HG03025 (cell line): Measurements from ENCODE around the gene TNNT1.
"Not testable (repeated sequence)": the region's sequence is repeated elsewhere in the genome, so short reads cannot be mapped to it uniquely, and the experiment has no call there.

ENCODE experiments used
- ATAC-seq: cut with Tn5 transposase; IDR thresholded peaks from one replicate; pipeline ENCODE4 v1.9.1; 2021; ENCODE audit warnings: mild to moderate bottlenecking, moderate library complexity; ENCODE audit not compliant: unreplicated experiment, low FRiP score

The TNNT1 gene, protein sequence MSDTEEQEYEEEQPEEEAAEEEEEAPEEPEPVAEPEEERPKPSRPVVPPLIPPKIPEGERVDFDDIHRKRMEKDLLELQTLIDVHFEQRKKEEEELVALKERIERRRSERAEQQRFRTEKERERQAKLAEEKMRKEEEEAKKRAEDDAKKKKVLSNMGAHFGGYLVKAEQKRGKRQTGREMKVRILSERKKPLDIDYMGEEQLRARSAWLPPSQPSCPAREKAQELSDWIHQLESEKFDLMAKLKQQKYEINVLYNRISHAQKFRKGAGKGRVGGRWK

DNA sequence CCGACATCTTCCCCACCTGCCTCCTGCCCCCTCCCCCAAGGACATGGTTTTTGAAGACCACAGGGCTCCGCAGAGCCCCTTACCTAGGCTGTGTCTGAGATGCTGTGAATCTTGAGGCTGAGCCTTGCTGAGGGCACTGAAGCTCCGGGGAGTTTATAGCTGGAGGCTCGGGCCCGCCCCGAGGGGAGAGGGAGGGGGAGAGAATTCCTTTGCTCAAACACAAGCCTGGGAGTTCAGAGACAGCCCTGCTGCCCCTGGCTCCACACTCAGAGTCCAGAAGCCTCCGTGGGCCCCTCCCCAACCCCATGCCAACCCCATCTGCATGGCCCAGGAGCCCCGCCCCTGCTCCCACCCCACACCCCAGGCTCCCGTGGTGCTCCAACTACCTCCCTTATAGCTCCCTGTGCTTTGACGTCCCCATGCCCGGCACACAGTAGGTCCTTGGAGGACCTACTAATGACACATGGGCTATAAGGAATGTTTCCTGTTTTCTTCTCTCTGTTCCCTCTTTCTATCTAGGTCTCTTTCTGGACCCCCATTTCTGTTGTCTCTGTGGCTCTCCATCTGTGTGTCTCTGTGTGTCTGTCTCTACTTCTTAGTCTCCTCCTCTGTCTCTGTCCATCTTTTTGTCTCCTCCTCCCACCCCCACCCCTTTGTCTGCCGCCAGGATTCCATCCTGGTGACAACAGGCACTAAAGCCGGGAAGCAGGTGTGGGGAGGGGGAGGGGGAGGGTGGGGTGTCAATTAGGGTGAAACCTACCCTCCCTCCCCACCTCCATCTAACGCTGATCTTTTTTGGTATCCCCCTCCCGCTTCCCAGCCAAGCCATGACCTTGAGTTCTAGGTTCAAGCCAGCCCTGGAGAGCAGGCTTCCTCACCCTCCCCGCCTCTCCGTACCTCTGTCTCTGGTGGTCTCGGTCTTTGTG, at the start of gene TNNT1:
Gene TNNT1, minus strand, starts transcription at position 129 of the 926 bp plus-strand sequence. CDS start 2,049 bp downstream, outside the sequence.
- ATAC-seq = no peak

DNA sequence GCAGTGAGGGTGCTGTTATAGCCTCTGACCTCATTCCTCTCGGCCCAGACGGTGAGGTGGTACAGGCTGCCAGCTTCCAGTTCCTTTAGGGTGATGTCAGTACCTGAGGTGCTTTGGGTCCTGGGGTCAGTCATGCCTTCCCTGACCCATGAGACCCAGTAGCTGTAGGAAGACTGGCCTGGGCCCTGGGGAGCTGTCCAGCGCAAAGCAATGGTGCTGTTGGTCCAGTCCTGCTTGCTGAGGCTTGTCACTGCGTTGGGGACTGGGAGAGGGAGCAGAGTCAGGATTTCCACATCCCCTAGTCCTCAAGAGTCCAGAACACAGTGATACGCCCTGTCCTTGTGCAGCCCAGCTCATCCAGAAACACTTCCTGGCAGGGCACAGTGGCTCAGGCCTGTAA, 49.6 kb upstream of the TNNT1 start:
- no peak for ATAC-seq

DNA sequence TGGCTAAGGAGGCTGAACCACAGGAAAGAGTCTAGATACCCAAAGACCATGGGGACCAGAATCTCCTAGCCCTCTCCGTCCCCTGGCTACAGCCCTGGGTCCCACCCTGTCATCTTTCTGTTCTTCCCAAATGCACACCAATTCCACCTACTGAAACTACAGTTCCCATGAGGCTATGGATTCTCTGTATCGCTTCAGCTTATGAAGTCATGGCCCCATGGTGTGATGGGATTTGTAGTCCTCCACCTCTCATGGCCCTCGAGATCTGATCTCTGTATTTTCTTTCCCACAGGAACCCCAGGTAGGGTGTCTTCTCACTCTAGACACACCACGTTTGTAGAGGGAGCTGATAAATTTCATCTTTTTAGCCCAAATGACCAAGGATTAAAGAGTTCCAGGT, 48.5 kb upstream of the TNNT1 start:
- no peak for ATAC-seq

DNA sequence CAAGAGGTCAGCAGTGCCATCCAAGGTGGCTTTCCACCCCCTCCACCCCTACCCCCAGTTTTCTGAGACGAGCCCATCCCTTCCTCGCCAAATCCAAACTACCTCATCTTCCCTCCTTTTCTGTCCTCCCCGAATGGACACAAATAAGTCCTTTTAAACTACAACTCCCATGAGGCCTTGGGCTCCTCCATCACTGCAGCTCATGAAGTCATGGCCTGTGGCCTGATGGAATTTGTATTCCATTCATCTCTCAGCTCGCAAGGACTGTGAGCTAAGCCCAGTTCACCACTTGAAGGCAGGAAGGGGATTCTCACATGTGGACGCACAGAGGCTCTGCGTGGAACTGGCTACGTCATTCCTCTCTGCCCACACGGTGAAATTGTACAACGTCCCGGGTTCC, 47.8 kb upstream of the TNNT1 start:
- no peak for ATAC-seq

DNA sequence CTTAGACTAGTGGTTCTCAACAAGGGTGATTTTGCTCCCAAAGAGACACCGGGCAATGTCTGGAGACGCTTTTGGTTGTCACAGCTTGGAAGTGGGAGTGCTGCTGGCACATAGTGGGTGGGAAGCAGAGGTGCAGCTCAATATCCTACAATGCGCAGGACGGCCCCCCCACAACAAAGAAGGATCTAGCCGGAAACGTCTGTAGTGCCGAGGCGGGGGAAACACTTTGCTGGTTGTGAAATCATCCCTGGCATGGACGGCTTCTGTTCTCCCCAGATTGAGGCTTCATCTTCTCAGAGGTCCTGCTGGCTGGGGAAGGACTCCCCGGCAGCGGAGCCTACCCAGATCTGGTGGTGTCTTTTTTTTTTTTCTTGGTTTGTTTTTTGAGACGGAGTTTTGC, 44.5 kb upstream of the TNNT1 start:
- ATAC-seq = no peak

DNA sequence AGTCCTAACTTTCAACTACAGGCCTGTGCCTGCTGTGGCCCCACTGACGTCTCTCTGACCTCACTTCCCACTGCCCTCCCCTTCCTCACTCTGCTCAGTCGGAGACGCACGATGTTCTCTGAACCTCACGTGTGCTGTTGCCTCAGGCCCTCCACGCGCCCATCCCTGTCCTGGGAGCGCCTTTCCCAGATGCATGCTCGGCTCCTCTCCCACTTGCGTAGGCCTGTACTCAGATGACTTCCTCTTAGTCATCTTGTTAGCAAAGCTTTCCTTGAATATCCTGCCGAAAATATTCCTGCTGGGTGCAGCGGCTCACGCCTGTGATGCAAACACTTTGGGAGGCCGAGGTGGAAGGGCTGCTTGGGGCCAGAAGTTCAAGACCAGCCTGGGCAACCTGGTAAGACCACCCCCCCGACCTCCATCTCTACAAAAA, 40.4 kb upstream of the TNNT1 start:
- no peak for ATAC-seq

DNA sequence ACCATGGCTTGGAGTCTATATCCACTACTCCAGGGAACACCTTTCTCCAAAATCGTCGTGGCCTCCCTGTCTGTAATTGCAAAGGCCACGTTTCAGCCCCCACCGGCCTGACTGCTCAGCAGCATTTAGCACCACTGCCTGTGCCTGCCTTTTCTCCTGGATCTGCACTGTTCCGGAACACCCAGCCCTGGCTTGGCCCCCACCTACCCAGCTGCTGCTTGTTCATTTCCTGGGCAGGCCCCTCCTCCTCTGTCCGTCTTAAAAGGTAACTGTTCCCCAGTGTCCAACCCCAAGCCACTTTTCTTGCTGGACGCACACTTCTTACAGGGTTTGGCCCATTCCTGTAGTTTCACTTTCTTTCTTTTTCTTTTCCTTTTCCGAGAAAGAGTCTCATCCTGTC, 39.6 kb upstream of the TNNT1 start:
- ATAC-seq = no peak

DNA sequence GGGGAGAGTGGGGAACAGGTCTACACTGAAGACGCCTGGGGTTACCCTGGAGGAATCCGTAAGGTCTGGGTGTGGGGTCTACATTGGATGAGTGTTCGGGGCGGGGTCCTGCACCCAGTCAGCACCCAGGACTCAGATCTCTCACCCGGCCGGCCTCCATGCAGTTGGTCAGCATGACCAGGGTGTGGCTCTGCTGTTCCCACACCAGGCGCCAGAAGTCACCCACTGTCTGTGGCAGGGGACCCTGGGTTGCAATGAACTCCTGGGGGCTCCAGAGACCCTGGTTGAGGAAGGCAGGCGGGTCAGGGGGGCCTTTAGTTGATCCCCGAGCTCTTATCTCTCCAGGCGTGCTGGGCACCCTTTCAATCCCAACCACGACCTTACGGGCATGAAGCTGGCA, 37.1 kb upstream of the TNNT1 start:
- no peak for ATAC-seq

DNA sequence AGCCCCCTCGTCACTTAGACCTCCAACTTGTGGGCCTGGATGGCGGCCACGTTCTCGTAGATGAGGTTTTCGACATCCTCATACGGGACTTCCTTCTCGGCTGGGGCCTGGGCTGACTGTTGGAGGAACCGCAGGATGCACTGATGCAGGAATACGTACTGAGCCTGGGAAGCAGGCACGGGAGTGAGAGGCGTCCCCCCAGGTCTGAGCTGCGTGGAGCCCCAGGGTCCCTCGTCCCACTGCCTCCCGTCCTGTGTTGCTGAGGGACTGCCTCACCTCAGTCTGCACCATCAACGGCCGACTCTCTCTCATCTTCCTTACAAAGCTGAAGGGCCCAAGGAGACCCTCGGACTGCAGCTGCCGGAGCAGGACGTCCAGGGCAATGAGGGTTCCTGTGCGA, 32.7 kb upstream of the TNNT1 start:
- no peak for ATAC-seq

DNA sequence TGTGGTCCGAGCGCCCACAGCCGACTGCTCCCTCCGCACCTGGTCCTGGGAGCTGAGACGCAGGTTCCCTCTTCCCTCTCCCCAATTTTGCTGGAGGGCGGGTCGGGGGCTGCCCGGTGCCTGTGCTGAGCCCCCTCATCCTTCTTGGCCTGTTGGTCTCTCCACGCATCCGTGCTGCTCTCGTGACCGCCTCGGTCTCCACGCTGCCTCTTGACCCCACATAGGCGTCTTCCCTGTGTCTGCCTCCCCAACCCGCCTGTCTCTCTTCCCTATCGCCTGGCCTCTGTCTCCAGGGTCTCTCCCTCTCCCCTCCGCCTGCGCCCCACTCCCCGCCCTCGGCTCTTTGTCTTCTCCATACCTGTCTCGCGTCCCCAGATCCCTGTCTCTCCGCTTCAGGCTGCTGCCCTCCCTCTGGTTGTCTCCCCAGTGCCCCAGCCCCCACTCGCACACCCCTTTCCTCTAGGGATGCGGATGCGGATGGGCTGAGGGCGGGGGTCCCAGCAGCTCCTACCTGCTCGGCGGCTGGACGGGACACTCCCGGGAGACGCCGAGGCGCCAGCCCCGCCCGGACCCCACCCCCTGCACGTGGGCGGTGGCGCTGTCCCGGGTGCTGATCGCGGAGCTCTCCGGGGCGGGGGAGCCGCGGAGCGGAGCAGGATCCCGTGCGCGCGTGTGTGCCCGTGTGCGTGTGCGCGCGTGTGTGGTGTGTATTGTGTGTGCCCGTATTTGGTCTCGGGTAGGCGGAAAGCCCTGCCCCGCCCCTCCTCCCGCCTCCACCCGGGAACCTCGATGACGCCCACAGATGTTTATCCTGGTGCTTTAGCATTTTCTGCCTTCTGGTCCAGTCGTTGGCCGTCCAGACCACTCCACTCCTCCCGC, 30.8 kb upstream of the TNNT1 start, which contains the start of gene SYT5:
Gene SYT5, minus strand, starts transcription at position 684 of the 879 bp plus-strand sequence. CDS start 1,248 bp downstream, outside the sequence.
- ATAC-seq = no peak

DNA sequence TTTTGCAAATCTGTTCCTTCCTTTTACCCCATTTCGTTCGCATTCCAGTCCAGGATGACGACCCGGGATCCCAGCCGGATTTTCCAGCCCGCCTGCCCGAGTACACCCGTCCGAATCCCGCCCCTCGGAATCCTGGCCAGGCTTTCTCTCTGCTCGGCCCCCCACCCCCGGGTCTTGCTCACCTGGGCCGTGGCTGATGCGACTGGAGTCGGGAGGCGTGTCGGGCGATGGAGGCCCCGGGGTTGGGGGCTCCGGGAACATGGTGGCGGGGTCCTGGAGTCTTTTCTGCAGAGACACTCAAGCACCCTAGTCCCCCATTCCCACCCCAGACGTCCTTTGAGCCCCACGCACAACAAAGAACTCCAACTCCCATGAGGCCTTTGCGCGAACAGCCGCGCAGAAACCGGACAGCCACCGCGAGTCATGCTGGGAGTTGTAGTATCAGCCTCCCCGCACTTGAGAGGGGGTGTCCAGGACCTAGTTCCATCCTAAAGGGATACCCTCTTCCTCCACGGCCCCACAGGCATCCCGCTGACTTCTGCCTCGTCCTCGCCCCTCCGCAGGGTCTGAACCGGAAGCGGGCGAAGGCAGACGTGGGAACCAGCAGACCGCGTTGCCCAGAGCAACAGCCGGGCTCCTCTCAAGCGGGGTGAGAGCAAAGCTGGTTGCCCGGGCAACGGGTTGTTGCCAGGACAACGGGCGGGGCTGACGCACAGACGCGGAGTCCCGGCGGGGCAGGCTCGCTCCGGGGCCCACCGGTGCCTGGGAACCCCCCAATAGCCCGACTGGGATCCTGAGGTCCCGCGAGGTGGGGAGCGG, 30.0 kb upstream of the TNNT1 start:
- no peak for ATAC-seq

DNA sequence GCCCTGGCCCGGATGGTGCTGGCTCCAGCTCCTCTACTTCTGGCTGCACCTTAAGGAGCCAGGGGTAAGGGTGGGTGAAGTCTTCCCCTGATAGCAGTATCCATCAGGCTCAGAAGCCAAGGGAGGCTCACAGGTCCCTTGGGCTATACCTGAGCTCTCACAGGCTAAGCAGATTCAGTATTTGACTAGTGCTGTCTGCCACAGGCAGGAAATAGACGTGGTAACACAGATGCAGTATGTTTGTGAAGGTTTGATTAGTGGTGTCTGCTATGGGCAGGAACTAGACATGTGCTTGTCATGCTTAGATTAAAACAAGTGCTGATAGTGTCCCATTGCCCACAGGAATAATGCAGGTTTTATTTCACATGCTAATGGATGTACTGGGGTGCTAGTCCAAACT, 27.1 kb upstream of the TNNT1 start:
- no peak for ATAC-seq

DNA sequence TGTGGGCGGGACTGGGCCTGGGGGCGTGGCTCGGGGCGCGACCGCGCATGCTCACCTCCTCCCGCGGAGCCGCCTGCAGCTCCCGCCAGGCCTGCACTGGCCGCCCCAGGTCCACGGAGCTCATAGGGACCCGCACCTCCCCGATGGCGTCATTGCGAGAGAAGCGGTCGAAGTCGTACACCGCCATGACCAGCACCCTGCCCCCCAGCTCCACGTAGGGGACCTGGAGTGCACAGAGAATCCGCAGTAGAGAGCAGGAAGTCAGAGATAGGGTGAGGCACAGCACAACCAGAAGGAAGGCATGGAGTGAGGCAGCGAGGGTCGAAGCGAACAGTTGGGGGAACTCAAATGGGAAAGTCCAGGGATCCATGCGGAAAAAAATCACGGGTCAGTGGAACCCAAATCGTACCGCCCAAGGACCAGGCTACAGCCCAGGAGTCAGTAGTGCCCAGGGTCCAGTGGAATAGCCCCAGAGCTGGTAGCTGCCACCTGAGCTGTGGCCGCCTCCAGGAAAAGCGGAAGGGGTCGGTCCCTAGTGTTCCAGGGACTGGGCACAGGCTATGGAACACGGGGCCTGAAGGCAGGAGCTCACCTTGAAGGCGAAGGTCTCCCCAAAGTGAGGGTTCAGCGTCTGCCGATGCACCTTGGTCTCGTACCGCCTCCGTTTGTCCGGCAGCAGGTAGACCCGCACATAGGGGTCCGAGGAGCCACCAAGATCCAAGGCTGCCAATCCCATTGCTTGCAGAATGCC, 26.3 kb upstream of the TNNT1 start:
- ATAC-seq = no peak

DNA sequence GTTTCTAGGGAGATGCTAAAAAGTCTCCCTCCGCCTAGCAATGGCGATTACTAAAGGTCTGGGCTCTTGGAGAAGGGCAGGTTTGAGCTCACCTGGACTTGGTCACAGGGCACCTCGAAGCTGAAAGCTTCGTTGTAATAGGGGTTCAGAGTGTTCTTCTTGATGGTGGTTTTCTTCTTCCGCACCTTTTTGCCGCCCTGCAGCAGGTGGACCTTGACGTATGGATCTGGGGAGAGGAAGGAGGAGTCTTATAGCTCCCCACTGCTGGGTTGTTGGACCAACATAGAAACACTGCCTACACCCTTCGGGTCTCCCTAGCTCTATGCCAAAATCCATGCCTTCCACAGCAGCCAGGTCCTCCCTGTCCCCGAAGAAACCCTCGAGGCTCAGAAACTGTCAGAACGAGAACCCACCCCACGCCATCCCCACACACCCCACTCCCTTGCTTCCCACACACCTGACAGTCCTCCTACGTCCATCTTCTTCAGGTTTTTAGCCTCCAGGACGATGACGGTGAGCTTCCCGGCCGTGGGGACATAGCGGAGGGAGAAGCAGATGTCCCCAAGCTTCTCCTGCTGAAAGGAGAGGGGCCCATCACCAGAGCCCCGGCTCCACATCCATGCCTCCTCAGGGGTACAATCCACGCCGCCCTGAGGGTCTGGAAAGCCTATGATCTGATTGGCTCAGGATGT, 25.6 kb upstream of the TNNT1 start:
- ATAC-seq = no peak

DNA sequence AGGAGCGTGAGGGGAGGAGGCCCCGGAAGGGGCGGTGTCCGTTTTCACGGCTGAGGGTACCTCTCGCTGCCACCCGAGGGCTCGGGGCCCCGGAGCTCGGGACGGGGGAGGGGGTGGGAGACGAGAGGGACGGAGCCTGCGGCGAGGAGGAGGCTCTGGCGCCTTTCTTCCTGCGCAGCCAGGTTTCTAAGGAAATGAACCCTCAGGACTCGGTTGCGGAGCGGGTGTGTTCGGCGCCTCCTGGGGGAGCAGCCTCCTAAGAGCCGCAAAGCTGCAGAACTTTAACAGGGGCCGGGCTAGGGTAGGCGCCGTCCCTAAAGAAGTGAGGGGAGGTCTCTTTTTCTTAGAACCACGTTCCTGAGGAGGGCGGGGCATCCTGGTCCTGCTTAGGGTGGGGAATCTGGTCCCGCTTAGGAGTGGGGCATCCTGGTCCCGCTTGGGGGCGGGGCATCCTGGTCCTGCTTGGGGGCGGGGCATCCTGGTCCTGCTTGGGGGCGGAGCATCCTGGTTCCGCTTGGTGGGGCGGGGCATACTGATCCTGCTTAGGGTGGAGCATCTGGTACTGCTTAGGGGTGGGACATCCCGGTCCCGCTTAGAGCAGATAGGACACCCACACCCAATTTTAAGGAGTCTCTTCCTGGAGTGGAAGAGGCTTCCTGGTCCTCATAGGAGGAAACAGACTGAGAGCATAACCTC, 24.9 kb upstream of the TNNT1 start:
- ATAC-seq = no peak

DNA sequence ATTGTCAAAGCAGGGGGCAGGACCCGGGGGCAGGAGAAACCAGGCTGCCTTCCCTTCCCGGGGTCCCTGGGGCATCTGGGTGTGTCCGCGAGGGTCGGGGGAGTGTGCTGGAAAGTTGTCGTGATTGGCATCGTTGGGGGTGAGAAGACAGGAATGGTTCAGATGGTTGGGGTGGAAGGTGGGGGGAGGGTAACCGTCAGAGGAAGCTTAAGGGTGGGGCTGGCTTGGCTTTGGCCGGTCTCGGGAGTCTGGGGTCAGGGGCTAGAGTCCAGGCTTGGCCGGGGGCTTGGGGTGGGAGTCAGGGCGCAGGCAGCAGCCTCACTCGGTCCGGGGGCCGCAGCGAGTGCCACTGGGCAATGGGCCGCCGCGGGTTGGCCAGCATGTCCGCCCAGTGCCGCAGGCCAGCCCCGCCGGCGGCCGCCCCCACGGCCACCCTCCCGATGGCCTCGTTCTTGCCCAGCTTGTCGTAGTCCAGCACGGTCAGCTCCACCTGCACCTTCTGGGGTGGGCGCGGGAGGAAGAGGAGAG, 24.2 kb upstream of the TNNT1 start:
- no peak for ATAC-seq

DNA sequence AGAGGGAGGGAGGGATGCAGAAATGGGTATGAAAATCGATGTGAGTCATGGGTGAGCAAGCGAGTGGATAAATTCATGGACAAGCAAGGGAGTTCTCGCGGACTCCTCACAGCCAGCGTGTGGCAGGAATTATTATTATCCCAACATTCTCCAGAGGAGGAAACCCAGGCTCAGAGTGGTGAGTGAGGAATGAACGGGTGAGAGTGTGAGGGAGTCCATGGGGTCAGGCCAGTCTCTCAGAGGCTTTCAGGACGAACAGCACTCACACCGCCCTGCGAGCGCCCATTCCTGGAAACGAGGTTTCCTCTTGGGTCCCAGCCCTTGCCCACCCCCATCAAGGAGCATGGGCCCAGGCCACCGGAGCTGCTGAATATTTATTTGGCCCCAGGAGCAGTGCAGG, 23.7 kb upstream of the TNNT1 start:
- ATAC-seq = no peak

DNA sequence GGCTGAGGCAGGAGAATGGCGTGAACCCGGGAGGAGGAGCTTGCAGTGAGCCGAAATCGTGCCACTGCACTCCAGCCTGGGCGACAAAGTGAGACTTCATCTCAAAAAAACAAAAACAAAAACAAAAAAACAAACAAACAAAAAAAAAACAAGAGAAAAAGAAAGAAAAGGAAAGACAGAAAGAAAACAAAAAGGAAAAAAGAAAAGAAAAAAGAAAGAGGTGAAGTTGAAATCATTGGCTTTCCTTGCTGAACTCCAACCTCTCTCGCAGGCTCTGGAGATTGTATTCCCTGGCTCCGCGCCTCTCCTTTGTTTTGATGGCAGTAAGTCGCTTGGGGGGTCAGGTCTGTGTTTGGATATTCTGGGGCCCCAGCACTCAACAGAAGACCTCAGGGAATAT, 23.3 kb upstream of the TNNT1 start:
- not testable (repeated sequence) for ATAC-seq
